ENCODE data around the gene LTBP3. TPM values are rescaled to one million over a fixed set of nuclear protein-coding genes. Genes with fewer than 3 reads are reported as not detected.
A peak's percentile ranks its signal among the peaks of the same experiment; 100 is the strongest.

Gene LTBP3
- total and polyA plus RNA-seq, 9 of the 15 experiments (the other 6 are each of a cell fraction or from before 2014, with no cell fraction given) = 0.06 to 20.5 (median 4.8) TPM

- TF ChIP-seq PBX2 (CRISPR knock-in tag; IDR thresholded peaks at IDR 0.05; ENCODE audit: low read depth) = no peak
- TF ChIP-seq PBX2 (tag; conservative IDR thresholded peaks at IDR 0.05; ENCODE audit: low read depth) = no peak
- TF ChIP-seq CBFA2T2 (conservative IDR thresholded peaks at IDR 0.05) = no peak
- TF ChIP-seq HIVEP1 (CRISPR knock-in tag; IDR thresholded peaks at IDR 0.05) = no peak
- no peak for TF ChIP-seq ZNF644 (tag; IDR thresholded peaks at IDR 0.05; ENCODE audit: low read depth)
- no peak for TF ChIP-seq IRF2 (CRISPR knock-in tag; IDR thresholded peaks at IDR 0.05)
- no peak for TF ChIP-seq ZSCAN29 (IDR thresholded peaks at IDR 0.05)
- TF ChIP-seq ZBTB2 (IDR thresholded peaks at IDR 0.05) = peak; percentile 18; the same call in 1 of the 2 replicates
- no peak for TF ChIP-seq SAFB2 (IDR thresholded peaks at IDR 0.05; ENCODE audit: borderline replicate concordance, low read depth, low read length, severe bottlenecking)
- TF ChIP-seq MAFG (tag; conservative IDR thresholded peaks at IDR 0.05) = no peak
- TF ChIP-seq KDM4B (IDR thresholded peaks at IDR 0.05; ENCODE audit: borderline replicate concordance in 2 of 2, low read depth in 1 of 2) = no peak
- no peak for TF ChIP-seq ZNF551 (CRISPR knock-in tag; IDR thresholded peaks at IDR 0.05)
- TF ChIP-seq MED1 (CRISPR knock-in tag; IDR thresholded peaks at IDR 0.05; ENCODE audit: borderline replicate concordance) = no peak
- no peak for TF ChIP-seq CCAR2 (IDR thresholded peaks at IDR 0.05; ENCODE audit: low read depth, low read length)
- no peak for TF ChIP-seq ILK (tag; IDR thresholded peaks at IDR 0.05; ENCODE audit: borderline replicate concordance, low read depth)
- no peak for TF ChIP-seq KLF13 (tag; IDR thresholded peaks at IDR 0.05; ENCODE audit: borderline replicate concordance, low read depth)
- no peak for TF ChIP-seq JUN (IDR thresholded peaks at IDR 0.05; ENCODE audit: borderline replicate concordance, low read depth, low read length)
- no peak for TF ChIP-seq JUN (CRISPR knock-in tag; IDR thresholded peaks at IDR 0.05; ENCODE audit: borderline replicate concordance)
These were observed 17.5 kb upstream of the LTBP3 start, which contains the start of gene EHBP1L1 (continued) for GRCh38 chr11:65575568-65576231.
